Transverse colon (tissue), 4 donors: ENCODE data around the gene CFAP221. TPM values are rescaled to one million over a fixed set of nuclear protein-coding genes. Genes with fewer than 3 reads are reported as not detected.

Experiments used
- DNase-seq: peaks from one replicate; pipeline ENCODE4 v3.0.0-alpha.2; 2019
- H3K27ac ChIP-seq, 4 donors: fragments of 200-600 bp; sonication (generic); 2 replicates each; pipeline ENCODE4 v1.5.1; 2016 to 2018; ENCODE audit warnings: inconsistent platforms in 4 of 4
- H3K27me3 ChIP-seq: fragments of 200-600 bp; sonication (generic); 2 replicates; pipeline ENCODE4 v1.5.1; 2017; ENCODE audit warnings: inconsistent platforms
- H3K36me3 ChIP-seq, 4 donors: fragments of 200-600 bp; sonication (generic); 2 replicates each; pipeline ENCODE4 v1.5.1; 2017 to 2019; ENCODE audit warnings: inconsistent platforms in 4 of 4
- H3K4me1 ChIP-seq, 4 donors: fragments of 200-600 bp; sonication (generic); 2 replicates each; pipeline ENCODE4 v1.5.1; 2017 to 2020; ENCODE audit warnings: inconsistent platforms in 4 of 4
- H3K4me3 ChIP-seq, 4 donors: fragments of 200-600 bp; sonication (generic); 1 replicate in 1 of 4; 2 replicates in 3 of 4; pipeline versions ENCODE4 v1.5.1 to v1.6.1; 2017 to 2019; ENCODE audit warnings: inconsistent platforms in 4 of 4
- H3K9me3 ChIP-seq, 2 donors: fragments of 200-600 bp; sonication (generic); 2 replicates each; pipeline ENCODE4 v1.5.1; 2017 to 2019; ENCODE audit warnings: inconsistent platforms in 2 of 2
- EP300 ChIP-seq: sonication (generic); formaldehyde crosslinking; IDR thresholded peaks from one replicate; pipeline ENCODE4 v1.6.1; 2017; ENCODE audit warnings: antibody characterized with exemption, low read depth
- POLR2A ChIP-seq: fragments of 450-650 bp; IDR thresholded peaks from one replicate; pipeline ENCODE4 v1.6.1; 2016; ENCODE audit warnings: antibody characterized with exemption, mild to moderate bottlenecking, moderate library complexity
- POLR2AphosphoS5 ChIP-seq, 3 donors: sonication (generic); formaldehyde crosslinking; IDR thresholded peaks; one replicate each; pipeline ENCODE4 v1.6.1; 2016; ENCODE audit warnings: antibody characterized with exemption in 3 of 3
- WGBS, 2 donors: methylation state at CpG; one replicate each; pipeline ENCODE4 v1.1.5; 2018; ENCODE audit warnings: low coverage in 1 of 2; 5-methylcytosine and 5-hydroxymethylcytosine counted together
- in situ Hi-C, 4 donors: fragments of 200-750 bp; cut with MboI; loops; one replicate each; pipeline versions ENCODE4 v1.15.0 to v1.15.1; 2017; ENCODE audit warnings: low sequenced_read_pairs in 3 of 4, low pct_ligation_motif_present in 1 of 4, low pct_unique_long_range_greater_than_20kb in 1 of 4
- intact Hi-C: fragments of 100-400 bp; cut with DNase I; formaldehyde crosslinking; loops from one replicate; pipeline ENCODE4 v1.15.1; 2023; ENCODE audit warnings: low total_unique reads
- total RNA-seq, 4 donors: library from RNA; depleted of rRNA; stranded (reverse); fragments of >200 nt; gene quantifications; one replicate each; pipeline ENCODE4 v1.1.0, GENCODE V29; 2016
- TF ChIP-seq, protein P1 (sequence below), 5 experiments: fragments of 200-600 bp in 3 of 5; fragments of 450-650 bp in 2 of 5; sonication (generic) in 3 of 5; IDR thresholded peaks; 1 replicate in 2 of 5; 2 replicates in 3 of 5; pipeline ENCODE4 v1.5.1; 2016 to 2017; ENCODE audit warnings: antibody characterized with exemption in 5 of 5, inconsistent platforms in 3 of 5, mild to moderate bottlenecking in 2 of 5, moderate library complexity in 1 of 5

CFAP221 gene
- total RNA-seq, 4 donors from 2014 or later: not detected

DNA sequence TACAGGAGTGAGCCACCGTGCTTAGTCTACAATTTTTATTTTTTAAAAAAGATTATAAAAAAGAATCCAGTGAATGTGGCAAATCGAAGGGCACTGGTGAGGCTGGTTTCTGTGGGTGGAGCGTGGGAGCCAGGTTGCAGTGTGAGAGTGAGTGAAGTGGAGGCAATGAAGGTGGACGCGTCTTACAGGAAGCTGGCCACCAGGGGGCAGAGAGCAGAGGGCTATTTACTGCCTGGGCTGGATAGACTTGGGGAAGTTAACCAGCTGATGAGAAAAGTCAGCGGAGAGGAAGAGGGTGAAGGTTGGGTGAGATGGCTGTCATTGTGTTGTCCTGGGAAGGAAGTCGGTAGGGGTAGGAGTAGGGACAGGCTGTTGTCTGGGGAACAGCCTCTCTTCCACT lies 26.8 kb upstream of the CFAP221 start:
- WGBS, 2 donors: 25 to 30% methylated on average over 5 to 7 of the region's 7 CpGs
- Histone ChIP-seq H3K27ac (no peak overlapping the region), H3K9me3 (no peaks in the 10 kb centered on the region), H3K27me3 (peaks cover 10% of the 10 kb centered on the region), H3K4me3 (no peak overlapping the region), H3K36me3 (no peaks in the 10 kb centered on the region), H3K4me1 (peaks cover 0 to 3% (median 0%) of the 10 kb centered on the region in 4 donors)
- TF ChIP-seq, protein P1, sequence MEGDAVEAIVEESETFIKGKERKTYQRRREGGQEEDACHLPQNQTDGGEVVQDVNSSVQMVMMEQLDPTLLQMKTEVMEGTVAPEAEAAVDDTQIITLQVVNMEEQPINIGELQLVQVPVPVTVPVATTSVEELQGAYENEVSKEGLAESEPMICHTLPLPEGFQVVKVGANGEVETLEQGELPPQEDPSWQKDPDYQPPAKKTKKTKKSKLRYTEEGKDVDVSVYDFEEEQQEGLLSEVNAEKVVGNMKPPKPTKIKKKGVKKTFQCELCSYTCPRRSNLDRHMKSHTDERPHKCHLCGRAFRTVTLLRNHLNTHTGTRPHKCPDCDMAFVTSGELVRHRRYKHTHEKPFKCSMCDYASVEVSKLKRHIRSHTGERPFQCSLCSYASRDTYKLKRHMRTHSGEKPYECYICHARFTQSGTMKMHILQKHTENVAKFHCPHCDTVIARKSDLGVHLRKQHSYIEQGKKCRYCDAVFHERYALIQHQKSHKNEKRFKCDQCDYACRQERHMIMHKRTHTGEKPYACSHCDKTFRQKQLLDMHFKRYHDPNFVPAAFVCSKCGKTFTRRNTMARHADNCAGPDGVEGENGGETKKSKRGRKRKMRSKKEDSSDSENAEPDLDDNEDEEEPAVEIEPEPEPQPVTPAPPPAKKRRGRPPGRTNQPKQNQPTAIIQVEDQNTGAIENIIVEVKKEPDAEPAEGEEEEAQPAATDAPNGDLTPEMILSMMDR (IDR thresholded peaks at IDR 0.05): peak; percentile 47 to 66 (median 55)
- TF ChIP-seq EP300: no peak
- no peak for TF ChIP-seq POLR2A
- TF ChIP-seq POLR2AphosphoS5 (IDR thresholded peaks at IDR 0.05): no peak
- in situ Hi-C loops (no loop called here), intact Hi-C loops (no loop called here)
- DNase-seq: peak; percentile 73

DNA sequence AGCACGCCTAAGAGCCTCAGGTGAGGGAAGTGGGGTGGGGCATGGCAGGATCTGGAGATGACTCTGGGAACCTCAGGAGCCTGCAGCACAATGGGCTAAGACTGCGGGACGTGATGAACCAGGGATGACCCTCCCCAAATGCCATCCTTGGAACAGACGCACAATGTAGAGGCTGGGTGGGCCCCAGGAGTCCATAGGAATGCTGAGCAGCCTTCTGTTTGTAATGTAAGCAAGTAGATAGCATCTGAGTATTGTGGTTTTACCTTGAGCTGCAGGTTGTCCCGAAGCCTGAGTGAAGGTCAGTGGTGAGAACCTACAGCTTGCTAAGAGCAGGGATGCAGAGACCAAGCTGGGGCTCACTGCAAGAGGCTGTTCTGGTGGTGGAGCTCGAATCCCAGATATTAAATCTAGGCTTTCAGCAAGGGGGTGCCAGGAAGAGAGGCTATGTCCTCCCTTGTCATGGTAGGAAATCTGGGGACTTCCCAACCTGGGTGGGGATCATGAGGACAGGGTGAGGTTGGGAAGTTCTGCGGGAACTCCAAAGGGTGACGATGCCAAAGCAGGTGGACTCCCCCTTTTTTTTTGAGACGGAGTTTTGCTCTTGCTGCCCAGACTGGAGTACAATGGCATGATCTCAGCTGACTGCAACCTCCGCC lies 25.7 kb upstream of the CFAP221 start:
- H3K4me1 ChIP-seq: peaks cover 0 to 3% (median 0%) of the 10 kb centered on the region in 4 donors
- peaks cover 21% of the 10 kb centered on the region for H3K27me3 ChIP-seq
- 82 to 87% methylated on average over 3 to 10 of the region's 10 CpGs for WGBS, 2 donors
- TF ChIP-seq POLR2A (no peak), EP300 (no peak), POLR2AphosphoS5 (IDR thresholded peaks at IDR 0.05) (no peak)
- TF ChIP-seq, protein P1 (IDR thresholded peaks at IDR 0.05): no peak
- in situ Hi-C loops (no loop called here), intact Hi-C loops (no loop called here)
- H3K27ac ChIP-seq: no peak overlapping the region
- H3K36me3 ChIP-seq: no peaks in the 10 kb centered on the region
- no peak for DNase-seq
- no peaks in the 10 kb centered on the region for H3K9me3 ChIP-seq
- no peak overlapping the region for H3K4me3 ChIP-seq

- in situ Hi-C loops: no loop called here
- no peak for DNase-seq
- H3K36me3 ChIP-seq: no peaks in the 10 kb centered on the region
- TF ChIP-seq EP300 (no peak), POLR2A (no peak), POLR2AphosphoS5 (IDR thresholded peaks at IDR 0.05) (no peak)
- TF ChIP-seq, protein P1 (IDR thresholded peaks at IDR 0.05): no peak
- WGBS, 2 donors: 90 to 96% methylated on average over 10 of the region's 10 CpGs
- H3K9me3 ChIP-seq: no peaks in the 10 kb centered on the region
- H3K27ac ChIP-seq: no peak overlapping the region
- intact Hi-C loops: no loop called here
- peaks cover 26% of the 10 kb centered on the region for H3K27me3 ChIP-seq
- no peak overlapping the region for H3K4me3 ChIP-seq
- H3K4me1 ChIP-seq: peaks cover 0 to 3% (median 0%) of the 10 kb centered on the region in 4 donors
These were observed 25.2 kb upstream of the CFAP221 start for GRCh38 chr2:119519057-119519408.

- Histone ChIP-seq H3K27me3 (peaks cover 43% of the 10 kb centered on the region), H3K4me3 (no peak overlapping the region), H3K4me1 (peaks cover 0 to 3% (median 0%) of the 10 kb centered on the region in 4 donors), H3K36me3 (no peaks in the 10 kb centered on the region), H3K27ac (no peak overlapping the region), H3K9me3 (no peaks in the 10 kb centered on the region)
- 82% methylated on average over 3 of the region's 3 CpGs; no CpG with 5 or more reads in 1 of the 2 donors for WGBS, 2 donors
- intact Hi-C loops (no loop called here), in situ Hi-C loops (no loop called here)
- no peak for TF ChIP-seq EP300
- TF ChIP-seq POLR2AphosphoS5 (IDR thresholded peaks at IDR 0.05): no peak
- TF ChIP-seq, protein P1 (IDR thresholded peaks at IDR 0.05): no peak
- no peak for TF ChIP-seq POLR2A
- no peak for DNase-seq
These were observed 23.4 kb upstream of the CFAP221 start for GRCh38 chr2:119520696-119521432.
